Measurements from ENCODE around the gene UCKL1. TPM values are rescaled to one million over a fixed set of nuclear protein-coding genes. Genes with fewer than 3 reads are reported as not detected.
"Not testable (repeated sequence)": the region's sequence is repeated elsewhere in the genome, so short reads cannot be mapped to it uniquely, and the experiment has no call there.

Gene UCKL1
- total RNA-seq, 2 donors from 2014 or later = 21.3 to 32.7 TPM

DNA sequence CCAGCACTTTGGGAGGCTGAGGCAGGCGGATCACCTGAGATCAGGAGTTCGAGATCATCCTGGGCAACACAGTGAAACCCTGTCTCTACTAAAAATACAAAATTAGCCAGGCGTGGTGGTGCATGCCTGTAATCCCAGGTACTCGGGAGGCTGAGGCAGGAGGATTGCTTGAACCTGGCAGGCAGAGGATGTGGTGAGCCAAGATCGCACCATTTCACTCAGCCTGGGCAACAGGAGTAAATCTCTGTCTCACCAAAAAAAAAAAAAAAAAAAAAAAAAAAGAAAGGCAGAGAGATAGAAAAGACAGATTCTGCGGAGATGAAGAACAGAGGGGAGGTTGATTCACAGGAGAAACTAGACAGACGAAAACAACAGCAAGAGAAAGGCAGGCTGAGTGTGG lies 20.3 kb upstream of the UCKL1 start:
- Mint-ChIP-seq H3K36me3 (peaks cover 6 to 45% of the 10 kb centered on the region in 2 donors), H3K27ac (peak overlapping the region; percentile 51 to 85)
- H3K9me3 Mint-ChIP-seq, ATAC-seq: not testable (repeated sequence)
- DNase-seq (ENCODE audit: low spot score in 2 of 2) = peak in 1 of 2 donors; percentile 33

DNA sequence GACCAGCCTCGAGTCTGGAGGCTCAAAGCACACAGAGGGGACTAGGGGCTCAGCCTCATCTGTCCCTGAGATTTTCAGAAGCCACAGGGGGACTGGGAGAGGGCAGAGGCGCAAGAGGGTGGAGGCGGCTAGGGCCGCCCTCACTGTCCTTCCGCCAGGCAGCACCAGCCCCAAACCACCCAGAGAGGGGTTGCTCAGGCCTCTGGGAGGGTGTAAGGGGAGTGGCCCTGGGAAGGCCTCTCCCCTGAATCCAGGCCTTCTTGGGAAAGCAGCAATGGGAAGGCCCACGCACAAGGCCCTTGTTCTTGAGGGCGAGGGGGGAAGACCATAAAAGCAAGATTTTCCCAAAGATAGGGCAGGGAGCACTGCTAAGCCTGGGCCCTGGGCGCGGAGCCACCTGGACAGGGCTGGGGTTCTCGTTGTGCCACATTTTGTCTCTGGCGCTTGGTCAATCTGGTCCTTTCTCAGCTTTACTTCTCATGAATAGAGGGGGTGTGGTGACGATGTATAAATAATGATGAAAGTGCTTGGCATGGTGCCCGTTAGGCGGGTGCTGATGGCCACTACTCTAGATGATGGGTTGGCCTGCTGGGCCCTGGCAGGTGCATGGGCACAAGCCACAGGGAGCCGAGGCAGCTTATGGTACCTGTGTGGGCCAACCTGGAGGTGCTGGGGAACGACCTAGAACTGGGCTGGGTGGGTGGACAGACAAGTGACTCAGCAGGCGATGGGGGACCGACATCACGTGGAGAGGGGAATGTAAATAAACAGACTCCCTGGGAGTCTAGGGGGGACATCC lies 18.4 kb upstream of the UCKL1 start:
- peak in 1 of 2 donors; percentile 51 for DNase-seq (ENCODE audit: low spot score in 2 of 2)
- no peaks in the 10 kb centered on the region for H3K9me3 Mint-ChIP-seq
- peaks cover 6 to 40% of the 10 kb centered on the region in 2 donors for H3K36me3 Mint-ChIP-seq
- peak overlapping the region in 1 of 2 donors; percentile 4 for H3K27ac Mint-ChIP-seq
- no peak for ATAC-seq

- Mint-ChIP-seq H3K27ac (peak overlapping the region; percentile 4 to 31), H3K36me3 (peaks cover 6 to 42% of the 10 kb centered on the region in 2 donors), H3K9me3 (no peaks in the 10 kb centered on the region)
- DNase-seq (ENCODE audit: low spot score in 2 of 2) (peak; percentile 80 to 88), ATAC-seq (peak; percentile 38 to 42)
These were observed 17.6 kb upstream of the UCKL1 start for GRCh38 chr20:63973636-63974401.

DNA sequence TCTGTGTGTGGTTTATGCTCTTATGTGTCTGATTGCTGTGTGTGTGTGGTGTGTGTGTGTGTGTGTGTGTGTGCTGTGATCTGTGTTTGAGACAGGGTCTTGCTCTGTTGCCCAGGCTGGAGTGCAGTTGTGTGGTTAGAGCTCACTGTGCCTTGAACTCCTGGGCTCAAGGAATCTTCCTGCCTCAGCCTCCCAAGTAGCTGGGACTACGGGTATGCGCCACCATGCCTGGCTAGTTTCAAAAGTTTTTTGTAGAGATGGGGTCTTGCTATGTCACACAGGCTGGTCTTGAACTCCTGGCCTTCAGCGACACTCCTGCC lies 16.9 kb upstream of the UCKL1 start:
- H3K27ac Mint-ChIP-seq = peak overlapping the region in 1 of 2 donors; percentile 4
- DNase-seq (ENCODE audit: low spot score in 2 of 2) (peak in 1 of 2 donors; percentile 49), ATAC-seq (no peak)
- H3K9me3 Mint-ChIP-seq = no peaks in the 10 kb centered on the region
- peaks cover 6 to 43% of the 10 kb centered on the region in 2 donors for H3K36me3 Mint-ChIP-seq

DNA sequence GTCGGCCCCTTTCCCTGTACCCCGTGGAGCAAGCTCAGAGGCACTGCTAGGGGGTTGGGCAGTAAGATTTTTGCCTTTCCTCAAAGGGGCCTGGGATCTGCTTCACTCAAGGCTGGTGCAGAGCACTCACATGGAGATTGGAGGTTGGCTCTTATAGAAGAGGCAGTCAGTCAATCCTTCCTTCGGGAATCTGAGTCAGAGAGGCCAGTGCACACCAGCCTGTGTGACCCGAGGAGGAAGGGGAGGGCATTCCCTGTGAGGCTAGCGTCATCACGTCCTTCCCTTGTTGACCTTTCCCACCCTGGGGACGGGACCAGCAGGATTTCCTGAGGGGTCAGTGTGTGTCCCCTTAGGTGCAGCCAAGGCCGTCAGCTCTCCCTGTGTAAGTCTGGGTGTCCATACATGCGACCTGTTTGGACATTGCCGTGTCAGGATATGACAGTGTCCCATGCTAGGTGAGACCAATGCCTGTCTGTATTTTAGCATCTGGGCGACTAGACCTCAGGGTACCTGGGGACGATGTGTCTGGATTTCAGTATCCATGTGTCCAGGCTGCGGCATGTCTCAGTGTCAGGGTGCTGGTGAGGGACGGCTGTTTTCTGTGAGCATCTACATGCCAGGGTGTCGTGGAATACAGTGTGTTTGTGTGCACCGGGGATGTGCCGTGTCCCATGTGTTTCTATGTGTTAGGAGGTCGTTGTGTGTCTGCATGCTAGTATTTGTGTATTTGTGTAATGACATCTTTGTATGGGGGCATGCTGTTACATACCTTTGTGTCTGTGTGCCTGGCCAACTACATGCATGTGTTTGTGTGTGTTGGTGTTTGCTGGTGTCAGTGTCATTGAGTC lies 16.3 kb upstream of the UCKL1 start:
- peak in 1 of 2 donors; percentile 47 for DNase-seq (ENCODE audit: low spot score in 2 of 2)
- no peaks in the 10 kb centered on the region for H3K9me3 Mint-ChIP-seq
- ATAC-seq = no peak
- no peak overlapping the region for H3K27ac Mint-ChIP-seq
- H3K36me3 Mint-ChIP-seq = peaks cover 6 to 42% of the 10 kb centered on the region in 2 donors

GRCh38 chr20:63971960-63972311 lies 15.7 kb upstream of the UCKL1 start:
- DNase-seq (ENCODE audit: low spot score in 2 of 2); ATAC-seq; H3K27ac Mint-ChIP-seq; H3K9me3 Mint-ChIP-seq: not testable (repeated sequence)
- H3K36me3 Mint-ChIP-seq = peaks cover 6 to 38% of the 10 kb centered on the region in 2 donors

- DNase-seq (ENCODE audit: low spot score in 2 of 2) (no peak), ATAC-seq (no peak)
- Mint-ChIP-seq H3K9me3 (no peaks in the 10 kb centered on the region), H3K36me3 (peaks cover 12 to 27% of the 10 kb centered on the region in 2 donors), H3K27ac (peak overlapping the region in 1 of 2 donors; percentile 51)
These were observed 14.7 kb upstream of the UCKL1 start for GRCh38 chr20:63970714-63971431.

DNA sequence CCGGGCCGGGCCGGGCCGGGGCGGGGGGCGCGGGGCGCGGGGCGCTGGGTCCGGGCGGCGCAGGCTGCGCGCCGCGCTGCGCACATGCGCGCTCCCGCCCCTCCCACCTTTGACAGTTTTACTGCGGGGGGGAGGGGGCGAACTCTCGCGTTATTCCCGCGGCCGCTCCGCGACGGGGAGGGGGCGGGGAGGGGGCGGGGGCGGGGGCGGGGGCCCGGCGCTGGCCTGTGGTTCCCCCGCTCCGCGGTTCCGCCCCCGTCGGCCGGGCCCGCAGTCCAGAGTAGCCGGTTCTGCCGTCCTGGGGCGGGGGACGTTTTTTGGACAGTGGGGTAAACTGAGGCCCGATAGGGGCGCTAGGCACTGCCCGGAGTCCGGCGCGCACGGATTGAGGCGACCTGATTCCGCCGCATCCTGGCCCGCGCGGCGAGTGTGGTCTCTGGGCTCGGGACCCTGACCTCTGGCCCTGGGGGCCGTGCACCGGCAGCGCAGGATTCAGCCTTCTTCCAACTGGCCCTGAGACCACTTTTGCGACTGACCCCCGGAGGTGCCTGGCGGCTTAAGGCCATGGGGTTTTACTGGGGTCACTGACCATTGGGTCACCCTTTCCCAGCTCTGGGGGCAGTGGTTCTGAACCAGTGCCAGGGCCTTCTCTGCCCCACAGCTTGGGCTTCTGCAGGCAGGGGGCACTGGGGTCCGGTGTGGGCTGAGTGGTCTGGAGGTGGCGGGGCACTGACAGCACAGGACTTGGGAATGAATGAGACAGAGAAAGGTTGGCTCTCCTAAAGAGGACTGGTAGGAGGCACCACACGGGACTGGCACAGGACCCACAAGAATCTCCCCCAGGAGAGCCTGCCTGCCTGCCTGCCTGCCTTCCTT lies 13.9 kb upstream of the UCKL1 start, which contains the start of gene ZNF512B:
Gene ZNF512B (minus strand): TSS at position 93 of the 876 bp plus-strand sequence. CDS start 1,980 bp downstream, outside the sequence.
- peaks cover 12 to 23% of the 10 kb centered on the region in 2 donors for H3K36me3 Mint-ChIP-seq
- H3K9me3 Mint-ChIP-seq = no peaks in the 10 kb centered on the region
- ATAC-seq (peak; percentile 50 to 73), DNase-seq (ENCODE audit: low spot score in 2 of 2) (peak; percentile 58 to 72)
- peak within 1 kb of the TSS; percentile 87 to 88 for H3K27ac Mint-ChIP-seq

DNA sequence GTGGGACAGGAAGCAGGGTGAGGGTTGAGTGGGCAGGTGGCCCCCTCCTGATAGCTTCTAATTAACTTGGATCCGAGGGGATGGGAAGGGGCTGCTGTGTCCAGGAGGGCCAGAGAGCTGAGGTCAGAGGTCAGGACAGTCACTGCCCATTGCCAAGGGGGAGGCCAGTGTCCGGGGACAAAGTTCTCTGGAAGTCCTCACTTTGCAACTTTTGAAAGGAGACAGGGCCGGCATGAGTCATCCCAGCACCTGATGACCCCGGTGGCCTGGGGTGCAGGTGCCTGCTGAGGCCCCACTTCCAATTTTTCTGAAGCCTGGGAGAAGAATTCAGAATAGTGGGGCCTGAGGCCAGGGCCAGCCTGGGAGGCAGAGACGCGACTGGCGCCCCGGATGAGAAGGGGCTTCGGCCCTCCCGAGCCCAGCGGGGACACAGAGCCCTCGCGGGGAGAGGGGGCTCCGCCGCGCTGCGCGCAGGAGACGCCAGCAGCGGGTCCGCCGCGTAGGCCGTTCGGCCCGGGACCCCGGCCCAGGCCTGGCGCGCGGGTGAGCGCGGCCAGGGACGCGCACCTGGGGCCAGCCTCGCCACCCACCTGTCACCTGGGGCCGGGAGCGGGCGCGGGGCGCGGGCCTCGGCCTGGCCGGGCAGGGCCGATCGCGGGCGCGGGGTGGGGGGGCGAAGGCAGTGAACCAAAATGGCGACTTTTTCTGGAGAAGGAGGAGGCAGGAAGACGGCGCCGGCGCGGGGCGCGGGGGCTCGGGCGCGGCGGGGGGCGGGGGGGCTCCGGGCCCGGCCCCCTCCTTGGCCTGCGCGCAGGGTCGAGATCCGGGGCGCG lies 12.9 kb upstream of the UCKL1 start:
- ATAC-seq (peak; percentile 14 to 27), DNase-seq (ENCODE audit: low spot score in 2 of 2) (peak; percentile 27 to 56)
- H3K36me3 Mint-ChIP-seq = peaks cover 12 to 22% of the 10 kb centered on the region in 2 donors
- H3K27ac Mint-ChIP-seq = peak overlapping the region; percentile 87 to 88
- H3K9me3 Mint-ChIP-seq = no peaks in the 10 kb centered on the region

DNA sequence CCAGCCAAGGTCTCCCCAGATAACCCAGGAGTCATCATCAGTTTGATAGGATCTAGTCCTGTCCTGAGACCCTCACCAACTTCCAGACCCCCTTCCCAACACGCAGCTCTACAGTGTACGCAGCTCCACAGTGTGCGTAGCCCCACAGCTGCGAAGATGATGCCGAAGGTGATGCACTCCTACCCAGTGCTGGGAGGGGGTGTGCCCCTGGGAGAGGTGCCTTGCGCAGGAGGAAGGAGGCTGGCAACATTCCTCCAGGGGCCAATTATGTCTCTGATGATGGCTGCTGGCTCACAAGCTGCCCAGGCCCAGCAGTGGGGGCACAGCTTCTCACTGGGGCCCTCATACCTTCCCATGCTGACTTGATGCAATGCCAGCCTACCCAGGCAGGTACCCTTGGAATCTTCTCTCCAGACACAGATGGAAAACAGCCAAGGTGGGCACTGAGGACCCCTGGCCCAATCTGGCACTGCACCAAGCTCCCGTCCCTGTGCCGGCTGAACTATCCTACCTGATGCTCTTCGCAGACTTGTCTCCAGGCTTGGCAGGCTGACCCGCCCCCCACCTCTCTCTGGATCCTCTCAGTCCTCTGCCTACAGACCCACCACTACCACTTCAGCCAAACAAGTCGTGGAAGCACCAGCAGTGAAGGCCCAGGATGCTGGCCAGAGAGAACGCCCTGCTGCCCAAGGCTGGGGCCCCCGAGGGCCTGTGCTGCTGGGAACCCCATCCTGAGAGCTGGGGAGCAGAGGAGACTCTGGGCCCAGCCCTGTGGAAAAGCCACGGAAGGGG lies 12.1 kb upstream of the UCKL1 start:
- Mint-ChIP-seq H3K27ac (peak overlapping the region; percentile 87 to 88), H3K36me3 (peaks cover 12 to 14% of the 10 kb centered on the region in 2 donors), H3K9me3 (no peaks in the 10 kb centered on the region)
- DNase-seq (ENCODE audit: low spot score in 2 of 2) = peak; percentile 6 to 57
- ATAC-seq = peak in 1 of 2 donors; percentile 6

DNA sequence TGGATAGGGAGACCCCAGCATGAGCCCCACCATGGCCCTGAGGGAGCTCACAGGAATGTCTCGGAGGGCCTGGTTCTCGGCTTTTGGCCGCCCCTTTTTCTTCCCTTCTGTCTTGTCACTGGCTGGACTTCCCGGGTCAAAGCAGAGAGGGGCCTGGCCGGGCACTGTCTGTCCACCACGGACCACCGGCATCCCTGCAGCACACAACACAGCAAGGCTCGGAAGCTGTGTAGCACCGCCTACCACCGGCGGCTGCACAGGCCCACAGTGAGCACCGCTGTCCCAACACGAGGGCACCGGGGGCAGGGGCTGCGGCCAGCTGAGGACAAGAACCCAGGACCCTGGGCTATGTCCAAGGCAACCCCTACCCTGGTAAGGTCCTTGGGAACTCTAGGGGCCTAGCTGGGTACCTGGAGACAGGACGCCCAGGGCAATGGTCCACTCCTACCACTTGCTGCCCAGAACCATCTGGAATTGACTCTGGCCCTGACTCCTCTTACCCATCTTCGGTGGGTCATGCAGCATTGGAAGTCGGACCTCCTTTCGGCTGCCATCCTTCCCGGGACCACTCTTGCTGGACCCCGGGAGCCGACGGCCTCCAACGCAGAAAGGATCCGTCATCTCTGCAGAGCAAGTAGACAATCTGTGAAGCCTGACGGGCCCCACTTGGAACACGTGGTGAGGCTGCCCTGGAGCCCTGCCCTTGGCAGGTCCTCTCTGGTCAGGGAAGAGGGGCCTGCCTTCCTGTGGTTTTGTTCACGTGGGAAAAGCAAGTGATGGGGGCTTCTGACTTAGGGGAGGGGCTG lies 11.3 kb upstream of the UCKL1 start:
- Mint-ChIP-seq H3K27ac (no peak overlapping the region), H3K36me3 (peaks cover 7 to 12% of the 10 kb centered on the region in 2 donors), H3K9me3 (no peaks in the 10 kb centered on the region)
- ATAC-seq (no peak), DNase-seq (ENCODE audit: low spot score in 2 of 2) (no peak)

DNA sequence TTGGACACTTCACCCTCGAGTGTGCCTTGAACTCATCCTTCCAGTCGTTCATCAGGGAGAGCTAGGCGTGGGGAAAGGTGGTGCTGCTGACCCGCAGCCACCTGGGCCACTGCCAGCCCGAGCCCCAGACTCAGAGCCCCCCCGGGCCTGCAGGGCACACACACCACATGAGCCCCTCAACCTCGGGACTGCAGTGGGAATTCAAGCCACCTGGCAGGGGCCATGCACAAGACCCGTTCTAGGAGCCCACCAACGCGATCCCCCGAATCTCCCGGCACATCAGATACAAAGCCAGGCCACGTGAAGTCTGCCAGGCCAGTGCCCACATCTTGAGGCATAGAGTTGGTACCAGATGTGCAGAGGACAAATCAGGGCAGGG lies 10.7 kb upstream of the UCKL1 start:
- Mint-ChIP-seq H3K27ac (no peak overlapping the region), H3K36me3 (peaks cover 7 to 12% of the 10 kb centered on the region in 2 donors), H3K9me3 (no peaks in the 10 kb centered on the region)
- ATAC-seq (no peak), DNase-seq (ENCODE audit: low spot score in 2 of 2) (no peak)

Data from activated naive CD4-positive, alpha-beta T cell treated with anti-CD3 and anti-CD28 coated beads, Interleukin-2, amount 50 U/mL, for 72 hours (primary cell).